ENCODE results near the gene SLC39A3. TPM values are rescaled to one million over a fixed set of nuclear protein-coding genes. Genes with fewer than 3 reads are reported as not detected.

Gene SLC39A3
- total and polyA plus RNA-seq, 2 donors (not counting 1 experiment from before 2014, with no cell fraction given) = 23.9 to 28.2 TPM

DNA sequence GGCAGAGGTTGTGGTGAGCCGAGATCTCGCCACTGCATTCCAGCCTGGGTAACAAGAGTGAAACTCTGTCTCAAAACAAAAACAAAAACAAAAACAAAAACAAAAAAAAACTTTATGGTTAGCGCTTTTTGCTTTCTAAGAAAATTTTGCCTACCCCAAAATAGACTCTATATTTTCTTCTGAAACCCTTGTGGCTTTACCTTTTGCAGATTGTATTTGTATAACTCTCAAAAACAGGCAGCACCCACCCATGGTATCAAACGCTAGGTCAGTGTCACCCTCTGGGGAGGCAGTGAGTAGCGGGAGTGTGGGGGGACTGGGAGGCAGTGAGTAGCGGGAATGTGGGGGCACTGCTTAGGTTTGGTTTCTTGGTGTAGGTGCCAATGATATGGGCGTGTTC, 7.5 kb upstream of the SLC39A3 start:
- Histone ChIP-seq H3K9me3 (ENCODE audit: control insufficient read depth, insufficient read depth, low read depth, low read length) (no peaks in the 10 kb centered on the region), H3K4me2 (ENCODE audit: extremely low read depth, insufficient read depth, low read length) (no peak overlapping the region), H3K4me1 (ENCODE audit: control insufficient read depth, extremely low read depth, insufficient read depth, low read length) (no peaks in the 10 kb centered on the region), H4K20me1 (ENCODE audit: control insufficient read depth, extremely low read depth, insufficient read depth, low read length) (no peaks in the 10 kb centered on the region), H3K27me3 (ENCODE audit: control insufficient read depth, insufficient read depth, low read length) (no peaks in the 10 kb centered on the region), H2AFZ (ENCODE audit: low read length) (no peak overlapping the region), H3K27ac (ENCODE audit: insufficient read depth, low read length) (no peak overlapping the region), H3K36me3 (ENCODE audit: control insufficient read depth, insufficient read depth, low read length) (no peaks in the 10 kb centered on the region), H3K79me2 (ENCODE audit: control insufficient read depth, insufficient read depth, low read length) (no peaks in the 10 kb centered on the region), H3K4me3 (replicated peaks in 1 of 4; ENCODE audit: control extremely low read depth in 1 of 4, insufficient read depth in 1 of 4, low read depth in 3 of 4, low read length in 4 of 4) (no peak overlapping the region), H3K9ac (ENCODE audit: insufficient read depth, low read length) (no peak overlapping the region)
- TF ChIP-seq, protein P1, sequence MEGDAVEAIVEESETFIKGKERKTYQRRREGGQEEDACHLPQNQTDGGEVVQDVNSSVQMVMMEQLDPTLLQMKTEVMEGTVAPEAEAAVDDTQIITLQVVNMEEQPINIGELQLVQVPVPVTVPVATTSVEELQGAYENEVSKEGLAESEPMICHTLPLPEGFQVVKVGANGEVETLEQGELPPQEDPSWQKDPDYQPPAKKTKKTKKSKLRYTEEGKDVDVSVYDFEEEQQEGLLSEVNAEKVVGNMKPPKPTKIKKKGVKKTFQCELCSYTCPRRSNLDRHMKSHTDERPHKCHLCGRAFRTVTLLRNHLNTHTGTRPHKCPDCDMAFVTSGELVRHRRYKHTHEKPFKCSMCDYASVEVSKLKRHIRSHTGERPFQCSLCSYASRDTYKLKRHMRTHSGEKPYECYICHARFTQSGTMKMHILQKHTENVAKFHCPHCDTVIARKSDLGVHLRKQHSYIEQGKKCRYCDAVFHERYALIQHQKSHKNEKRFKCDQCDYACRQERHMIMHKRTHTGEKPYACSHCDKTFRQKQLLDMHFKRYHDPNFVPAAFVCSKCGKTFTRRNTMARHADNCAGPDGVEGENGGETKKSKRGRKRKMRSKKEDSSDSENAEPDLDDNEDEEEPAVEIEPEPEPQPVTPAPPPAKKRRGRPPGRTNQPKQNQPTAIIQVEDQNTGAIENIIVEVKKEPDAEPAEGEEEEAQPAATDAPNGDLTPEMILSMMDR (conservative IDR thresholded peaks at IDR 0.05 in 1 of 2, IDR thresholded peaks at IDR 0.05 in 1 of 2; ENCODE audit: low read depth in 1 of 2, low read length in 2 of 2) = no peak
- TF ChIP-seq EZH2 (IDR thresholded peaks at IDR 0.05; ENCODE audit: low read length, missing control alignments) = no peak
- no peak for DNase-seq (ENCODE audit: low read depth in 2 of 2)

DNA sequence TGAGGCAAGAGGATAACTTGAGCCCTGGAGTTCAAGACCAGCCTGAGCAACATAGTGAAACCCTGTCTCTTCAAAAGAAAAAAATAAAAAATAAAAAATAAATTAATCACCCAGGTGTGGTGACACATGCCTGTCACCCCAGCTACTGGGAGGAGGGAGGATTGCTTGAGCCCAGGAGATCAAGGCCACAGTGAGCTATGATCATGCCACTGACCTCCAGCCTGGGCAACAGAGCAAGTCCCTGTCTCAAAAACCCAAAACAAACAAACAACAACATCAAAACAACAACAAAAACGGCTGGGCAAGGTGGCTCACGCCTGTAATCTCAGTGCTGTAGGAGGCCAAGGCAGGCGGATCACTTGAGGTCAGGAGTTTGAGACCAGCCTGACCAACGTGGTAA, 4.3 kb upstream of the SLC39A3 start:
- DNase-seq (ENCODE audit: low read depth in 2 of 2) = no peak
- Histone ChIP-seq H3K4me2 (ENCODE audit: extremely low read depth, insufficient read depth, low read length) (no peak overlapping the region), H3K27ac (ENCODE audit: insufficient read depth, low read length) (no peak overlapping the region), H3K36me3 (ENCODE audit: control insufficient read depth, insufficient read depth, low read length) (no peaks in the 10 kb centered on the region), H4K20me1 (ENCODE audit: control insufficient read depth, extremely low read depth, insufficient read depth, low read length) (no peaks in the 10 kb centered on the region), H2AFZ (ENCODE audit: low read length) (no peak overlapping the region), H3K4me3 (replicated peaks in 1 of 4; ENCODE audit: control extremely low read depth in 1 of 4, insufficient read depth in 1 of 4, low read depth in 3 of 4, low read length in 4 of 4) (no peak overlapping the region), H3K9me3 (ENCODE audit: control insufficient read depth, insufficient read depth, low read depth, low read length) (no peaks in the 10 kb centered on the region), H3K27me3 (ENCODE audit: control insufficient read depth, insufficient read depth, low read length) (no peaks in the 10 kb centered on the region), H3K4me1 (ENCODE audit: control insufficient read depth, extremely low read depth, insufficient read depth, low read length) (peaks cover 2% of the 10 kb centered on the region), H3K79me2 (ENCODE audit: control insufficient read depth, insufficient read depth, low read length) (peaks cover 3% of the 10 kb centered on the region), H3K9ac (ENCODE audit: insufficient read depth, low read length) (no peak overlapping the region)
- TF ChIP-seq EZH2 (IDR thresholded peaks at IDR 0.05; ENCODE audit: low read length, missing control alignments) = no peak
- TF ChIP-seq, protein P1 (conservative IDR thresholded peaks at IDR 0.05 in 1 of 2, IDR thresholded peaks at IDR 0.05 in 1 of 2; ENCODE audit: low read depth in 1 of 2, low read length in 2 of 2) = no peak

DNA sequence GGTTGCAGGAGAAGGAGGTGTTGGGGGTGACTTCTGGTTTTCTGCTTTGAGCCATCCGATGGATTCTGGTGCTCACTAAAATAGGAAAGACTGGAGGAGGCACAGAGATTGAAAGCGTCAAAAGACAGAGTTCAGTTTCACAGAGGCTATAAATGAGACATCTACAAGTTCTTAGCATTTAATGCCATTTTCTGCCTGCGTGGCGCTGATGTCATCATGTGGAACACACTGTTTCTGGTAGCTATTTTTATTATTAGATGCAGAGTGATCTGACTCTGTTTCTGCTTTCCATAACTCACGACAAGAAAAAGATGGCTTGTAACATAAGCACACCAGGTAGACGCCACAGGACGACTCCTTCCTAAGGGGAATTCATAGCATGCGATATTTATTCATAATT, 3.3 kb upstream of the SLC39A3 start:
- H4K20me1 ChIP-seq (ENCODE audit: control insufficient read depth, extremely low read depth, insufficient read depth, low read length) = no peaks in the 10 kb centered on the region
- H3K9me3 ChIP-seq (ENCODE audit: control insufficient read depth, insufficient read depth, low read depth, low read length) = no peaks in the 10 kb centered on the region
- H3K27ac ChIP-seq (ENCODE audit: insufficient read depth, low read length) = no peak overlapping the region
- H3K9ac ChIP-seq (ENCODE audit: insufficient read depth, low read length) = no peak overlapping the region
- H2AFZ ChIP-seq (ENCODE audit: low read length) = no peak overlapping the region
- no peaks in the 10 kb centered on the region for H3K36me3 ChIP-seq (ENCODE audit: control insufficient read depth, insufficient read depth, low read length)
- TF ChIP-seq, protein P1 (conservative IDR thresholded peaks at IDR 0.05 in 1 of 2, IDR thresholded peaks at IDR 0.05 in 1 of 2; ENCODE audit: low read depth in 1 of 2, low read length in 2 of 2) = no peak
- no peak for TF ChIP-seq EZH2 (IDR thresholded peaks at IDR 0.05; ENCODE audit: low read length, missing control alignments)
- no peaks in the 10 kb centered on the region for H3K27me3 ChIP-seq (ENCODE audit: control insufficient read depth, insufficient read depth, low read length)
- H3K4me2 ChIP-seq (ENCODE audit: extremely low read depth, insufficient read depth, low read length) = no peak overlapping the region
- H3K79me2 ChIP-seq (ENCODE audit: control insufficient read depth, insufficient read depth, low read length) = peaks cover 4% of the 10 kb centered on the region
- H3K4me1 ChIP-seq (ENCODE audit: control insufficient read depth, extremely low read depth, insufficient read depth, low read length) = peaks cover 5% of the 10 kb centered on the region
- DNase-seq (ENCODE audit: low read depth in 2 of 2) = no peak
- no peak overlapping the region for H3K4me3 ChIP-seq (replicated peaks in 1 of 4; ENCODE audit: control extremely low read depth in 1 of 4, insufficient read depth in 1 of 4, low read depth in 3 of 4, low read length in 4 of 4)
